HG03558 (cell line): Measurements from ENCODE around the gene RASSF5.

Experiments
- ATAC-seq: cut with Tn5 transposase; IDR thresholded peaks from one replicate; pipeline ENCODE4 v1.9.1; 2021; ENCODE audit warnings: moderate number of reproducible peaks; ENCODE audit not compliant: unreplicated experiment; ENCODE audit errors: extremely low read depth

The RASSF5 gene

GRCh38 chr1:206512058-206512850, 4.9 kb downstream of the RASSF5 start:
- ATAC-seq, result no peak

- ATAC-seq, result no peak
Measured at GRCh38 chr1:206512851-206513180, 5.5 kb downstream of the RASSF5 start.

- ATAC-seq, result no peak
Measured at GRCh38 chr1:206513312-206514111, 6.2 kb downstream of the RASSF5 start.

- ATAC-seq, result no peak
Measured at GRCh38 chr1:206514813-206515387, 7.6 kb downstream of the RASSF5 start.

- ATAC-seq, result no peak
Measured at GRCh38 chr1:206516728-206516990, 9.3 kb downstream of the RASSF5 start.

GRCh38 chr1:206517784-206518183, 10.5 kb downstream of the RASSF5 start:
- no peak for ATAC-seq

- ATAC-seq, result no peak
Measured at GRCh38 chr1:206518206-206518605, 10.9 kb downstream of the RASSF5 start.

GRCh38 chr1:206518743-206519142, 11.4 kb downstream of the RASSF5 start:
- ATAC-seq, result no peak

GRCh38 chr1:206521127-206521526, 13.8 kb downstream of the RASSF5 start:
- ATAC-seq, result no peak

GRCh38 chr1:206521694-206522402, 14.5 kb downstream of the RASSF5 start:
- no peak for ATAC-seq

- no peak for ATAC-seq
Measured at GRCh38 chr1:206524739-206525364, 17.5 kb downstream of the RASSF5 start.

GRCh38 chr1:206526064-206526911, 19.0 kb downstream of the RASSF5 start:
- no peak for ATAC-seq

GRCh38 chr1:206529425-206529824, 22.1 kb downstream of the RASSF5 start:
- no peak for ATAC-seq

GRCh38 chr1:206532368-206532767, 25.0 kb downstream of the RASSF5 start:
- no peak for ATAC-seq

GRCh38 chr1:206534552-206534951, 27.2 kb downstream of the RASSF5 start:
- no peak for ATAC-seq

GRCh38 chr1:206535853-206536188, 28.5 kb downstream of the RASSF5 start:
- ATAC-seq, result no peak

GRCh38 chr1:206537141-206537540, 29.8 kb downstream of the RASSF5 start:
- ATAC-seq, result no peak

GRCh38 chr1:206538086-206538770, 30.9 kb downstream of the RASSF5 start:
- no peak for ATAC-seq
